Panc1 (cell line): ENCODE data around the gene PGS1. TPM values are rescaled to one million over a fixed set of nuclear protein-coding genes. Genes with fewer than 3 reads are reported as not detected.

Source experiments
- ATAC-seq: fragments of 200-7000 bp; cut with Tn5 transposase; 2 replicates; pipeline ENCODE4 v1.9.1; 2020; ENCODE audit warnings: mild to moderate bottlenecking, moderate library complexity
- BruUV-seq: library from RNA; stranded (reverse); fragments of 400-500 nt; replicated peaks from 2 replicates; lab custom pipeline; 2021; lab: Mats Ljungman, UMichigan
- CTCF ChIA-PET: fragments of 300-600 bp; sonication (Branson Sonifier 250); formaldehyde crosslinking; loops from one replicate; lab custom pipeline; 2022; ENCODE audit warnings: antibody characterized with exemption; lab: Charles Lee
- POLR2A ChIA-PET: fragments of 300-600 bp; sonication (Branson Sonifier 250); formaldehyde crosslinking; loops from one replicate; lab custom pipeline; 2022; ENCODE audit warnings: antibody characterized with exemption; lab: Charles Lee
- DNase-seq: peaks from one replicate; pipeline ENCODE4 v3.0.0-alpha.2; 2010; ENCODE audit warnings: low read depth, low spot score
- H3K27ac ChIP-seq: 2 replicates; pipeline ENCODE4 v1.5.1; 2011; ENCODE audit warnings: mild to moderate bottlenecking, low read length, inconsistent platforms
- H3K27me3 ChIP-seq: fragments of 200-500 bp; sonication (Bioruptor generic); 2 replicates; pipeline ENCODE4 v1.6.0; 2014; ENCODE audit warnings: low read length, inconsistent platforms; ENCODE audit not compliant: control insufficient read depth, insufficient read depth
- H3K36me3 ChIP-seq: fragments of 200-500 bp; sonication (Bioruptor generic); 2 replicates; pipeline ENCODE4 v1.5.1; 2014; ENCODE audit warnings: inconsistent platforms, mild to moderate bottlenecking, low read length, moderate library complexity; ENCODE audit not compliant: control insufficient read depth, insufficient read depth
- H3K4me1 ChIP-seq: 2 replicates; pipeline ENCODE4 v1.5.1; 2011; ENCODE audit warnings: inconsistent platforms, mild to moderate bottlenecking, low read length, moderate library complexity; ENCODE audit not compliant: control insufficient read depth, insufficient read depth
- H3K4me3 ChIP-seq, 2 experiments: 2 replicates each; pipeline ENCODE4 v1.5.1; 2011 to 2012; ENCODE audit warnings: low read depth in 2 of 2, low read length in 2 of 2, mild to moderate bottlenecking in 2 of 2, inconsistent platforms in 1 of 2, moderate library complexity in 1 of 2
- H3K9me3 ChIP-seq: fragments of 200-500 bp; sonication (Bioruptor generic); 2 replicates; pipeline ENCODE4 v1.5.1; 2014; ENCODE audit warnings: low read depth, mild to moderate bottlenecking, inconsistent platforms, low read length, moderate library complexity; ENCODE audit not compliant: control insufficient read depth, insufficient read depth
- POLR2AphosphoS5 ChIP-seq: IDR thresholded peaks from 2 replicates; pipeline ENCODE4 v1.6.1; 2012; ENCODE audit warnings: mild to moderate bottlenecking, low read depth, low read length, moderate library complexity
- SIN3A ChIP-seq: IDR thresholded peaks from 2 replicates; pipeline ENCODE4 v1.6.1; 2012; ENCODE audit warnings: low read depth, mild to moderate bottlenecking, low read length, moderate library complexity, borderline replicate concordance; ENCODE audit not compliant: insufficient read depth
- TCF7L2 ChIP-seq: IDR thresholded peaks from 2 replicates; pipeline ENCODE4 v1.6.1; 2011; ENCODE audit warnings: mild to moderate bottlenecking, low read depth, low read length, inconsistent platforms
- in situ Hi-C: cut with HindIII; loops from 2 replicates; pipeline ENCODE4 v1.10.0; 2016; ENCODE audit warnings: low sequenced_read_pairs, low pct_unique_long_range_greater_than_20kb
- intact Hi-C: fragments of 100-400 bp; cut with micrococcal nuclease; formaldehyde crosslinking; loops from one replicate; pipeline ENCODE4 v1.10.0; 2022; ENCODE audit not compliant: unreplicated experiment
- total RNA-seq: library from RNA; stranded (reverse); gene quantifications from one replicate; pipeline ENCODE4 v1.2.1, GENCODE V29; 2021; ENCODE audit not compliant: unreplicated experiment
- TF ChIP-seq, protein P1 (sequence below): fragments of 450-650 bp; IDR thresholded peaks from 2 replicates; pipeline ENCODE4 v1.5.1; 2017; ENCODE audit warnings: mild to moderate bottlenecking
- TF ChIP-seq, protein P2 (sequence below), 2 experiments: IDR thresholded peaks; 2 replicates each; pipeline ENCODE4 v1.6.1; 2011 to 2012; ENCODE audit warnings: low read depth in 2 of 2, control low read depth in 1 of 2, low read length in 1 of 2, mild to moderate bottlenecking in 1 of 2, moderate library complexity in 1 of 2; ENCODE audit not compliant: insufficient read depth in 1 of 2

Gene PGS1
- total RNA-seq, 1 experiment from 2014 or later, result 47.5 TPM

DNA sequence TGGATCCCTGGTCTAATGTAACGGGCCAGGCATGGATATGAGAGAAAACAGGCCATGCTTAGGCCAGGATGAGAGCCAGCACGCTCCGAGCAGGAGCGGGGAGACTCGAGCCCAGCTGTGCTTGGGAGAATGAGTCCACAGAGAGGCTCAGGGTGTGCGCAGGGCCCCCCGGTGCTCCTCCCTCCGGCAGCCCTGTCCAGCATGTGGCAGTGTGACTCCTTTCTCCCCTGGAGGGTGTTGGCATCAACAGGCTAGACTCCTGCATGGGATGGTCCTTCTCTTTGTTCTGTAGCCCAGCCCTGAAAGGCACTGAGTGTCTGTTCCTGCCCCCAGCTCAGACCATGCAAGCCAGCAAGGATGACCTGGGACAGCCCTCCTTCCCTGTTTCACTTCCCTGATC is 23.4 kb downstream of the PGS1 start:
- CTCF ChIA-PET, result interaction anchor here (0.6 kb wide), 1 partner anchor 16 kb away, joined by 3 read pairs; no protein-coding TSS in a partner anchor
- in situ Hi-C loops (no loop called here), intact Hi-C loops (no loop called here)
- BruUV-seq, result no TSS peak
- Histone ChIP-seq H3K27me3 (no peaks in the 10 kb centered on the region), H3K9me3 (no peaks in the 10 kb centered on the region), H3K4me3 (no peak overlapping the region), H3K36me3 (peaks cover 13% of the 10 kb centered on the region), H3K4me1 (no peaks in the 10 kb centered on the region), H3K27ac (no peak overlapping the region)
- DNase-seq (no peak), ATAC-seq (no peak)
- POLR2A ChIA-PET, result interaction anchor here (0.5 to 0.6 kb wide), 2 partner anchors 20 to 88 kb away, joined by 3 to 10 read pairs; no protein-coding TSS in a partner anchor
- no peak for TF ChIP-seq SIN3A
- TF ChIP-seq, protein P1, sequence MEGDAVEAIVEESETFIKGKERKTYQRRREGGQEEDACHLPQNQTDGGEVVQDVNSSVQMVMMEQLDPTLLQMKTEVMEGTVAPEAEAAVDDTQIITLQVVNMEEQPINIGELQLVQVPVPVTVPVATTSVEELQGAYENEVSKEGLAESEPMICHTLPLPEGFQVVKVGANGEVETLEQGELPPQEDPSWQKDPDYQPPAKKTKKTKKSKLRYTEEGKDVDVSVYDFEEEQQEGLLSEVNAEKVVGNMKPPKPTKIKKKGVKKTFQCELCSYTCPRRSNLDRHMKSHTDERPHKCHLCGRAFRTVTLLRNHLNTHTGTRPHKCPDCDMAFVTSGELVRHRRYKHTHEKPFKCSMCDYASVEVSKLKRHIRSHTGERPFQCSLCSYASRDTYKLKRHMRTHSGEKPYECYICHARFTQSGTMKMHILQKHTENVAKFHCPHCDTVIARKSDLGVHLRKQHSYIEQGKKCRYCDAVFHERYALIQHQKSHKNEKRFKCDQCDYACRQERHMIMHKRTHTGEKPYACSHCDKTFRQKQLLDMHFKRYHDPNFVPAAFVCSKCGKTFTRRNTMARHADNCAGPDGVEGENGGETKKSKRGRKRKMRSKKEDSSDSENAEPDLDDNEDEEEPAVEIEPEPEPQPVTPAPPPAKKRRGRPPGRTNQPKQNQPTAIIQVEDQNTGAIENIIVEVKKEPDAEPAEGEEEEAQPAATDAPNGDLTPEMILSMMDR, result no peak
- TF ChIP-seq, protein P2, sequence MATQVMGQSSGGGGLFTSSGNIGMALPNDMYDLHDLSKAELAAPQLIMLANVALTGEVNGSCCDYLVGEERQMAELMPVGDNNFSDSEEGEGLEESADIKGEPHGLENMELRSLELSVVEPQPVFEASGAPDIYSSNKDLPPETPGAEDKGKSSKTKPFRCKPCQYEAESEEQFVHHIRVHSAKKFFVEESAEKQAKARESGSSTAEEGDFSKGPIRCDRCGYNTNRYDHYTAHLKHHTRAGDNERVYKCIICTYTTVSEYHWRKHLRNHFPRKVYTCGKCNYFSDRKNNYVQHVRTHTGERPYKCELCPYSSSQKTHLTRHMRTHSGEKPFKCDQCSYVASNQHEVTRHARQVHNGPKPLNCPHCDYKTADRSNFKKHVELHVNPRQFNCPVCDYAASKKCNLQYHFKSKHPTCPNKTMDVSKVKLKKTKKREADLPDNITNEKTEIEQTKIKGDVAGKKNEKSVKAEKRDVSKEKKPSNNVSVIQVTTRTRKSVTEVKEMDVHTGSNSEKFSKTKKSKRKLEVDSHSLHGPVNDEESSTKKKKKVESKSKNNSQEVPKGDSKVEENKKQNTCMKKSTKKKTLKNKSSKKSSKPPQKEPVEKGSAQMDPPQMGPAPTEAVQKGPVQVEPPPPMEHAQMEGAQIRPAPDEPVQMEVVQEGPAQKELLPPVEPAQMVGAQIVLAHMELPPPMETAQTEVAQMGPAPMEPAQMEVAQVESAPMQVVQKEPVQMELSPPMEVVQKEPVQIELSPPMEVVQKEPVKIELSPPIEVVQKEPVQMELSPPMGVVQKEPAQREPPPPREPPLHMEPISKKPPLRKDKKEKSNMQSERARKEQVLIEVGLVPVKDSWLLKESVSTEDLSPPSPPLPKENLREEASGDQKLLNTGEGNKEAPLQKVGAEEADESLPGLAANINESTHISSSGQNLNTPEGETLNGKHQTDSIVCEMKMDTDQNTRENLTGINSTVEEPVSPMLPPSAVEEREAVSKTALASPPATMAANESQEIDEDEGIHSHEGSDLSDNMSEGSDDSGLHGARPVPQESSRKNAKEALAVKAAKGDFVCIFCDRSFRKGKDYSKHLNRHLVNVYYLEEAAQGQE (IDR thresholded peaks at IDR 0.05; ENCODE audit: insufficient read depth in 1 of 2, low read depth in 2 of 2, low read length in 1 of 2), result no peak
- TF ChIP-seq POLR2AphosphoS5, result no peak
- no peak for TF ChIP-seq TCF7L2

- POLR2A ChIA-PET, result no interaction called here
- DNase-seq, result no peak
- intact Hi-C loops, result no loop called here
Observed at GRCh38 chr17:78403822-78404221, 25.4 kb downstream of the PGS1 start.

More at GRCh38 chr17:78403822-78404221, 25.4 kb downstream of the PGS1 start:
- H3K36me3 ChIP-seq, result peaks cover 7% of the 10 kb centered on the region; the same call in 1 of the 2 replicates
- CTCF ChIA-PET, result no interaction called here
- in situ Hi-C loops, result no loop called here
- 0 out of 2 replicates have a peak, but pooled peaks cover 1% of the 10 kb centered on the region for H3K4me1 ChIP-seq
- BruUV-seq, result no TSS peak
- H3K9me3 ChIP-seq, result no peaks in the 10 kb centered on the region
- ATAC-seq, result no peak
- TF ChIP-seq, protein P2 (IDR thresholded peaks at IDR 0.05; ENCODE audit: insufficient read depth in 1 of 2, low read depth in 2 of 2, low read length in 1 of 2), result no peak
- TF ChIP-seq, protein P1, result no peak
- TF ChIP-seq TCF7L2, result no peak
- no peak for TF ChIP-seq POLR2AphosphoS5
- no peak for TF ChIP-seq SIN3A
- no peaks in the 10 kb centered on the region for H3K27me3 ChIP-seq
- H3K4me3 ChIP-seq, result no peak overlapping the region
- H3K27ac ChIP-seq, result no peak overlapping the region
